ENCODE results near the gene PEX3.
"Not testable (repeated sequence)": the region's sequence is repeated elsewhere in the genome, so short reads cannot be mapped to it uniquely, and the experiment has no call there.

Gene PEX3

GRCh38 chr6:143432588-143432987, 18.0 kb upstream of the PEX3 start:
- TF ChIP-seq, protein P1, sequence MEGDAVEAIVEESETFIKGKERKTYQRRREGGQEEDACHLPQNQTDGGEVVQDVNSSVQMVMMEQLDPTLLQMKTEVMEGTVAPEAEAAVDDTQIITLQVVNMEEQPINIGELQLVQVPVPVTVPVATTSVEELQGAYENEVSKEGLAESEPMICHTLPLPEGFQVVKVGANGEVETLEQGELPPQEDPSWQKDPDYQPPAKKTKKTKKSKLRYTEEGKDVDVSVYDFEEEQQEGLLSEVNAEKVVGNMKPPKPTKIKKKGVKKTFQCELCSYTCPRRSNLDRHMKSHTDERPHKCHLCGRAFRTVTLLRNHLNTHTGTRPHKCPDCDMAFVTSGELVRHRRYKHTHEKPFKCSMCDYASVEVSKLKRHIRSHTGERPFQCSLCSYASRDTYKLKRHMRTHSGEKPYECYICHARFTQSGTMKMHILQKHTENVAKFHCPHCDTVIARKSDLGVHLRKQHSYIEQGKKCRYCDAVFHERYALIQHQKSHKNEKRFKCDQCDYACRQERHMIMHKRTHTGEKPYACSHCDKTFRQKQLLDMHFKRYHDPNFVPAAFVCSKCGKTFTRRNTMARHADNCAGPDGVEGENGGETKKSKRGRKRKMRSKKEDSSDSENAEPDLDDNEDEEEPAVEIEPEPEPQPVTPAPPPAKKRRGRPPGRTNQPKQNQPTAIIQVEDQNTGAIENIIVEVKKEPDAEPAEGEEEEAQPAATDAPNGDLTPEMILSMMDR (IDR thresholded peaks at IDR 0.05; ENCODE audit: low read depth, low read length) = no peak
- Histone ChIP-seq H3K27ac (no peak overlapping the region), H3K9me3 (ENCODE audit: severe bottlenecking) (no peaks in the 10 kb centered on the region), H3K4me3 (ENCODE audit: low read depth, low read length) (no peak overlapping the region), H3K36me3 (no peaks in the 10 kb centered on the region; the same call in 1 of the 2 replicates), H3K27me3 (ENCODE audit: insufficient read depth, low read depth, severe bottlenecking) (no peaks in the 10 kb centered on the region)
- DNase-seq = no peak

- no peak overlapping the region for H3K27ac ChIP-seq
- no peaks in the 10 kb centered on the region for H3K36me3 ChIP-seq
Measured at GRCh38 chr6:143441010-143441409, 9.6 kb upstream of the PEX3 start.

DNA sequence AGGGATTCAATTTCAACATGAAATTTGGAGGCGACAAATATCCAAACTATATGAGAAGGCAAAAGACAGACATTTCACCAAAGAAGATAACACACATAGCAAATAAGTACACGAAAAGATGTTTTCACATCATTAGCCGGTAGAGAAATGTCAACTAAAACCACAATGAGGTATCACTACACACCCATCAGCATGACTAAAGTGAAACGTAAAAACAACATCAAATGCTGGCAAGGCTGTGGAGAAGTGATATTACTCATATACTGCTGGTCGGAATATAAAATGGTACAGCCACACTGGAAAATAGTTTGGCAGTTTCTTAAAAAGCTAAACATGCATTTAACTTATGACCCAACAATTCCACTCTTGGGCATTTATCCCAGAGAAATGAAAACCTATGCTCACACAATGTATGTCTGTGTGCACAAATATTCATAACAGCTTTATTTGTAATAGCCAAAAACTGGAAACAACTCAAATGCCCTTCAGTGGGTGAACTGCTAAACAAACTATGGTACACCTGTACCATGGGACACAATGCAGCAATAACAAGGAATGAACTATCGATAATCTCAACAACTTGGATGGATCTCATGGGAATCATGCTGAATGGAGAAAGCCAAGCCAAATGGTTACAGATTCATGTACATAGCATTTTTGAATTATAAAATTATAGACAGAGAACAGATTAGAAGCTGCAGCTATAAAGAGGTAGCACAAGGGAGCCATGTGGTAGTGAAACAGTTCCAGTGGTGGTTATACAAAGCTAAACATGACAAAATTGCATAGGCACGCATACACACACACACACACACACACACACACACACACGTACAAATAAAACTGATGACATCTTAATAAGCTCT, 8.7 kb upstream of the PEX3 start:
- no peak overlapping the region for H3K27ac ChIP-seq
- H3K4me3 ChIP-seq (ENCODE audit: low read depth, low read length) = no peak overlapping the region
- TF ChIP-seq, protein P1 (IDR thresholded peaks at IDR 0.05; ENCODE audit: low read depth, low read length) = no peak
- H3K9me3 ChIP-seq (ENCODE audit: severe bottlenecking) = no peaks in the 10 kb centered on the region
- no peaks in the 10 kb centered on the region for H3K27me3 ChIP-seq (ENCODE audit: insufficient read depth, low read depth, severe bottlenecking)
- DNase-seq = no peak
- no peaks in the 10 kb centered on the region for H3K36me3 ChIP-seq

More at GRCh38 chr6:143441010-143441409, 9.6 kb upstream of the PEX3 start:
- Histone ChIP-seq H3K9me3 (ENCODE audit: severe bottlenecking) (no peaks in the 10 kb centered on the region), H3K4me3 (ENCODE audit: low read depth, low read length) (no peak overlapping the region), H3K27me3 (ENCODE audit: insufficient read depth, low read depth, severe bottlenecking) (no peaks in the 10 kb centered on the region)
- TF ChIP-seq, protein P1 (IDR thresholded peaks at IDR 0.05; ENCODE audit: low read depth, low read length) = no peak
- DNase-seq = no peak

DNA sequence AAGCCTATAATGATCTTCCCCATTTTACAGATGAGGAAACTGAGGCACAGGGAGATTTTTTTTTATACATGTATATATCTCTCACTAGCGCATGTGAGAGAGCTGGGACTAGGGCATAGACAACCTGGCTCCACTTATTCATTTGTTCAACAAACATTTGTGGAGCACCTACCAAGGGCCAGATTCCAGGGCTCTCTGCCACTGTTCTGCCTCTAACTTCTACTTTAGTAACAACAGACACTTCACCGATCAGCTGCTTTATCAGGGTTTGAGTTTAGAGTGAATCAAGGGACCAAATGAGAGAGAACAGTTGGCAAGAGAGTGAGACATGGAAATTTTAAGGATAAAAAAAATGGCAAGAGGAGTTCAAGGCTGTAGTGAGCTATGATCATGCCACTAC, 7.5 kb upstream of the PEX3 start:
- Histone ChIP-seq H3K36me3 (no peaks in the 10 kb centered on the region), H3K27ac (no peak overlapping the region), H3K9me3 (ENCODE audit: severe bottlenecking) (no peaks in the 10 kb centered on the region), H3K4me3 (ENCODE audit: low read depth, low read length) (no peak overlapping the region), H3K27me3 (ENCODE audit: insufficient read depth, low read depth, severe bottlenecking) (no peaks in the 10 kb centered on the region)
- TF ChIP-seq, protein P1 (IDR thresholded peaks at IDR 0.05; ENCODE audit: low read depth, low read length) = no peak
- no peak for DNase-seq

DNA sequence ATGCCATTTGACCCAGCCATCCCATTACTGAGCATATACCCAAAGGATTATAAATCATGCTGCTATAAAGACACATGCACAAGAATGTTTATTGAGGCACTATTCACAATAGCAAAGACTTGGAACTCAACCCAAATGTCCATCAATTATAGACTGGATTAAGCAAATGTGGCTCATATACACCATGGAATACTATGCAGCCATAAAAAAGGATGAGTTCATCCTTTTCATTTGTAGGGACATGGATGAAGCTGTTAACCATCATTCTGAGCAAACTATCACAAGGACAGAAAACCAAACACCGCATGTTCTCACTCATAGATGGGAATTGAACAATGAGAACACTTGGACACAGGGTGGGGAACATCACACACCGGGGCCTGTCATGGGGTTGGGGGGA, 2.7 kb upstream of the PEX3 start:
- H3K36me3 ChIP-seq; DNase-seq; H3K4me3 ChIP-seq (ENCODE audit: low read depth, low read length); H3K27me3 ChIP-seq (ENCODE audit: insufficient read depth, low read depth, severe bottlenecking); H3K9me3 ChIP-seq (ENCODE audit: severe bottlenecking); H3K27ac ChIP-seq: not testable (repeated sequence)

- Histone ChIP-seq H3K9me3 (ENCODE audit: severe bottlenecking) (no peaks in the 10 kb centered on the region), H3K4me3 (ENCODE audit: low read depth, low read length) (peak overlapping the region; percentile 77), H3K27me3 (ENCODE audit: insufficient read depth, low read depth, severe bottlenecking) (no peaks in the 10 kb centered on the region), H3K36me3 (peaks cover 3% of the 10 kb centered on the region; the same call in 1 of the 2 replicates), H3K27ac (no peak overlapping the region)
- DNase-seq = no peak
- TF ChIP-seq, protein P1 (IDR thresholded peaks at IDR 0.05; ENCODE audit: low read depth, low read length) = no peak
Measured at GRCh38 chr6:143449082-143449713, 1.4 kb upstream of the PEX3 start.
